Hematopoietic multipotent progenitor cell treated with erythropoietin and hydrocortisone succinate and interleukin-3 and kit ligand, for 17 days (in vitro differentiated cells): ENCODE data around the gene PRSS16.

ENCODE experiments used
- DNase-seq: peaks from one replicate; pipeline ENCODE4 v3.0.0-alpha.2; 2015; ENCODE audit warnings: low spot score

Gene PRSS16

DNA sequence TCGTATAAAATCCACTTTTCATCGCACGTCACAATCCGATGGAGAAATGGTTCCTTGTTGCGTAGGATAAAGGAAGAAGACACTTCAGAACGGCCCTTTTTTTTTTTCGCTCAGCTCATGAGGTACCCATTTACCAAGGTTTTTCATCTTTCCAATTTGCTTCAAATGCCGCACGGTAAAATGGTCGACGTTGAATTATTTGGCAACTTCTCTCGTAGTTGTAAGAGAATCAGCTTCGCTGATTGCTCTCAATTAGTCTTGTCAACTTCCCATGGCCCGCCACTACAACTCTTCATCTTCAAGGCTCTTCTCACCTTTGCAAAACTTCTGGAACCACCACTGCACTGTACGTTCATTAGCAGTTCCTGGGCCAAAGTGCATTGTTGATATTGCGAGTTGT lies 35.8 kb downstream of the PRSS16 start:
- no peak for DNase-seq

DNA sequence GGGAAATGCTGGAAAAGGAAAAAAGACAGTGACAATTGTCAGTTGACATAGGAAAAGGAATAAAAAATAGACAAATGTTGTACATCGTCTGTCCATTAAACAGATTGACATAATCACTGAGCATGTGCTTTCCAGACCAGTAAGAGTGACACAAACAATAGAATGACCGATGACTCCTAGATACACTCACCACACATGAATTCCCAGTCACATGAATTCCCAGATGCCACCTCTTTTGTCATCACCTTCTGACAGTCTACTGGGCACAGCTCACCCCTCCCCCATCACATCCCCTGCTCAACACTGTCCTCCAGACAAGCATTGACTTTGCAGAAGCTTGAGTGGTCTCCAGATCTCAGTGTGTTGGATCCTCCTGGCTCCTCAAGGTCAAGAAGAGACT lies 38.6 kb downstream of the PRSS16 start:
- no peak for DNase-seq

DNA sequence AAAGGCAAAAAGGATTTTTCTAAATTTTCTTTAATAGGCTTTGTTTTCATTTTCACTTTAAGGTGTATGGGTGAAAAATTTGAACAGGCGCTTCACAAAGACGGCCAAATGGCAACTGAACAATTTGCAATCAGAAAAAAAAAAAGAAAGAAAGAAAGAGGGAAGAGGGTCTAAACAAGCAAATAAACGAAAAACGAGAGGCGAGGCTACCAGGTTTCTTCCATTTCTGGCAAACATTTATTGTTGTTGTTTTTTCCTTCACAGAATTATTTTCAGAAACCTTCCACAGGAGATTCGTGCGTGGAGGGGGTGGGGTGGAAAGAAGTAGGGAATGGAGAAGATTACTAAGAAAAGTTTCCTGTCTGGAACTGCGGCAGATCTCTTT lies 40.2 kb downstream of the PRSS16 start:
- DNase-seq, result no peak

DNA sequence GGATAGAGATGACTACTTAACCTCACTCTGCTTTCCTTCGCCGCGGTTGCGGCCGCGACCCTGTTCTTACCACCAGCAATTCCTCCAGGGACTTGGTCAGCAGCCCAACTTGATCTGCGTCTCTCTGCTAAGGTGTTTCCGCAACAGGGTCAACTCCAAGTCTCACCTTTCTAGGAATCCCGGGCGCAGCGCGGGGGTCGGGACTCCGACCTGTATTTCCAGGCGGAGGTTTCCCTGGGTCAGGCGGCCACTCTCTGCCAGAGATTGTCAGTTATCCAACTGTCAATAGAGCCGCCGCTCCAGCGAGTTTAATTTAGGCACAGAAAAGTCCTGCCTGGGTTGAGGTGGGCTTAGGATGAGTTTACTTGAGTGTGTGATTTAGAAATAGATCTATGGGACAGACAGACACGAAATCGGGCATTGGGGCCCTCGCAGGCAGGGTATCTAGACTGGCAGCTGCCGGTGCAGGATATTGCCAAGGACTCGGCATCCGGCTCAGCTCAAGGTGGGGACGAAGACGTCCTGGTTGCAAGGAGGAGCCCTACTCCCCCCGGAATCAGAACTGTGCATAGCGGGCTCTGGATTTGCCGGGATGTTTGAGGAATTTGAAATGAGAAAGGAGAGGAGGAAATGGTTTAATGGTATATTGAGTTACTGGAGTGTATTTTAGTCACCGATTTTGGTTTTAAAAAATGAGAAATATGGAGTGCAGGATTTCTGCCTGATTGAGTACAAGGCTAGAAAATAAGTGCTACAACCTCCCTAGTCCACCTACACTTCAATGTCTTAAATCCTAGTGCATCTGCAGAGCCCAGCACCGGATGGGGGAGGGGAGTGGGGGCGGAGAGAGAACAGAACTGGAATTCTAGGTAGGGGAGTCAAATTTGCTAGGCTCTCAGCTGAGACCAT lies 40.9 kb downstream of the PRSS16 start:
- DNase-seq, result no peak

DNA sequence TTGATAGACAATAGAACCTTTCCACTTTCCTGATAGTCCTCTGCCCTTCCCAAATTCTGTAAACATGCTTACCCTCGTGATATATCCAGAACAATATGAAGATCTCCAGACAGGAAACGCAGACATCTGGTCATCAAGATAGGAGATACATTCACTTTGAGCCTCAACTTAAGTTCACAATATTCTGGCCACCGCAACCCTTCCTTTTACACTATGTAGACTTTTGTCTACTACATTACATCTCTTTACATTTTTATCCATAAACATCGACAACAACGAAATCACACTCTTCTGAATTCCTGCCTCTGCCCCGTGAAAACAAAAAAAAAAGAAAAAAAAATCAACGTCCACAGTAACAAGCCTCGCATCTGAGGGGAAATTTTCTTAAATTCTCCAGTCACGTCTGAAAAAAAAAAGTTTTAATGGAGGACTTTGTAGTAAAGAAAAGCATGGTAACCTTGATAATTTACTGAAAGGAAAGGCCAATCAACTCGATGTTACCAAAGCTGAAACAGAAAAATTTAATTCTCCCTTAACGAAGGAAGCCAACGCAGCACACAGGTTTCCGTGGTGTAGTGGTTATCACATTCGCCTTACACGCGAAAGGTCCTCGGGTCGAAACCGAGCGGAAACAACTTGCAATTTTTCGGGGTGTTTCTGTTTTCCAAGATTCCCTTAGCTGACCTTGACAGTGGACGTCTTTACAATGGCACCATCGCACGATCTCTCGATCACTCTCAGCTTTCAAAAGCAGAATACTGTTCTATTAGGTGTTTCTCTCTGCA lies 42.8 kb downstream of the PRSS16 start:
- no peak for DNase-seq

DNA sequence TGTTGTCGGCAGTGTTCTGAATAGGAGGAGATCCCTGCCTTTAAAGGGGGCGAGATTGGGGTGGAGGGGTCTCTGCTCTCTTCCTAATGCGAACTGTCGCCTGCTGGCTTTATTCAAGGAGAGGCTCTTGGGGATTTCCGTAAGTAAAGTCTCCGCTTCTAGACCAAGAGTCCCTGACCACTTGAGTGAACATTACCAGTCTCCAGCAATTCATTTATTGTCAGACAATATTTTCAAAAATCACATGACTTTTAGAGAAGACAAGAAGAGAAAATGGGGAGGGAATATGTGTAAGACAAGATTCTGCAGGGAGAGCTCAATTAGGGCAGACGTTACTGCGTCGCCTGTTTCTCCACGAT lies 43.3 kb downstream of the PRSS16 start:
- DNase-seq, result no peak

DNA sequence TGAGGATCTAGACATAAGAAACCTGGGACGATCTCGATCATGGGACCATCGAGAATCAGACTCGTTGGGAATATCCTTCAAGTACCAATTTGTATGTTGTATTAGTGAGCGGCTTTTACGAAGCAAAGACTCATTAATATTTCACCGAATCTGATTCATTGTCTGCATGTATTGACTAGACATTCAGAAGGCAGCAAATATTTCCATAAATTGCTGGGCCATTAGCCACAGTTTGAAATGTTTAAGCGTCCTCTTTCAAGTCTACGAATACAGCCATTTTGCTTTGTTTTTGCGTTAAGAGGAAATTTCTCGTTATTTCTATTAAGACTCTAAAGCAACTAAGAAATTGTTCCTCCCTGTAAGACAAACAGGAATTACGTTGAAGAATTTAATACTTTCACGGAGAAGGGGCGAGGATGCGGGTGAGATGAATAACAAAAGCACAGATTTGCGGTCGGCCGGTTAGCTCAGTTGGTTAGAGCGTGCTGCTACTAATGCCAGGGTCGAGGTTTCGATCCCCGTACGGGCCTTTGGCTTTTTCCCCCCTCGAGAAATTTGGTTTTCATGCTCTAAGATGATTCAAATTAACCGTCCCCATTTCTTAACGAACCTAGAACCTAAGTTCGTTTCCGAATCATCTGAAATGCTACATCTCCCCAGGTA lies 46.1 kb downstream of the PRSS16 start:
- no peak for DNase-seq

DNA sequence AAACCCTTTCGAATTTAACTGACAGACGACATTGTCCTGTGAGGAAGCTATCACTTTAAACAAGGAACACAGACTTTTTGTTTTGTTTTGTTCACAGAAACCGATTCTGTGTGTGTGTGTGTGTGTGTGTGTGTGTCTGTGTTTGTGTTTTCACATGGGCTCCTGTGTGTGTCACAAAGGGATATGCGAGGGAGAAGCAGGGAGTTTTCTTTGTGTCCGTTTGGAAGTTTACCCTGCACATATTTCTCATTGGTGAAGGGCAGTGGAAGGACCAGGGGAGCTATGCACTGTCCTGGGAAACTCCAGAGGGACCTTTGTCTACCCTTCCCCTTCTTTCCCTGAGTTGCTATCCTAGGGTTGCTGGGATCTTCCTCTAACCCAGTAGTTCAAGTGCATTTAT lies 46.9 kb downstream of the PRSS16 start:
- DNase-seq, result no peak

DNA sequence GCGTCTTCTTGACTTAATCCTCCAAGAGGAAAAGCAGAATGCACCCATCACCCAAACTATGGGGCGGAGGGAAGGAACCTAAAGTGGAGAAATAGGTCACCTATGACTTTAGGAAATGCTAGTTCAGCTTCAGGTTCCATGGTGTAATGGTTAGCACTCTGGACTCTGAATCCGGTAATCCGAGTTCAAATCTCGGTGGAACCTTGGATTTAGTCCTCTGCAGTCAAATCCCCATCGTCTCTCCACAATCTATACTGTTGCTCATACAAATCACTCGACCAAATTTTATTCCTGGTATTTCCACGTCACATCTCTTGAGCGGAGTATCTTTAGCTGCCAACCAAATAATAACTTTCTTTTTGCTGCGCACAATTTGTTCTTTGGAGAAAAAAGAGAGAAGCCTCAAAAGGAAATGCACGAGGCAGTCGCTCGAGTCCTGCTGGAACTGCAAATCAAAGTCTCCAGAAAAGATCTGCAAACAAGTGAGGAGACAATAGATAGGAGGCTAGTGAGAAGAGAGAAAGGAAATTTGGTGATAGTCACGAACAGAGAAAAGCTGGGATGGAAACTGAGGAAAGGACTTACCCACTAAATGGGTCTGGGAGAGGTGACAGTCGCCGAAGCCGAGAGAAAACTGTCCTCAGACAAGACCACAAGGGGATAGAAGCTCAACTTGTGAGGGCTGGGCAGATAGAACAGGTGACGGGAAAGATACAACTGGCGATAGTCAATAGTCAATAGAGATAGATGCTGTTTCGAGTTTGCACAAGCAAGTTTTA lies 48.0 kb downstream of the PRSS16 start:
- no peak for DNase-seq

DNA sequence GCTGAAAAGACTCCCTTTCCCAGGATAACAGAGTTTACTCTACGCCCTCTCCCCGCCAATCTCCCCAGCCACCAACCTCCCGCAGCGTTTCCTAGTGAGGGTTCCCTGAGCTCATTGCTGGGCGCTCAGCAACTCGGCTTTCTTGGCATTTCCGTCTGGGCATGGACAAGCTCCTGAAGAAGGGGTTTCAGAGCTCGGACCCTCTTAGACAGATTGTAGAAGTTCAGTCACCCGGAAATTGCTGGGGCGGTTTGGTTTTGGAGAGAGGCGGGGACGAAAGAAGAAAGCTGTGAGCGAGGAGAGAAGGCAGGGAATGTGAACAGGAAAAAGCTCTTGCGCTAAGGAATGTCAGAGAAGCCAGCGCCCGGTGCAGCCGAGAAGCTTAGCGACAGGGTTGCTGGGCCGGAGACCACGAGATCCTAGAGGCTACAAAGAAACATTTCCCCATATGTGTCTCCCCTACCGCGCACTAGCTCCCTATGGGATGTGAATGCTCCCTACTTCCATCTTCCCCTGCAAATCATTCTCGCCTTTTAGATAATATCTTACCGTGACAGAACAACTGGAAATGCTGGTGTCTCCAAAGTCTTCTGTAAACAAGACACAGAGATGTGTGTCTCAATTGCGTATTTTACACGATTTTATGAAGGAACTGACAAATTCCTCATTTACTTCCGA lies 48.7 kb downstream of the PRSS16 start:
- DNase-seq, result no peak

DNA sequence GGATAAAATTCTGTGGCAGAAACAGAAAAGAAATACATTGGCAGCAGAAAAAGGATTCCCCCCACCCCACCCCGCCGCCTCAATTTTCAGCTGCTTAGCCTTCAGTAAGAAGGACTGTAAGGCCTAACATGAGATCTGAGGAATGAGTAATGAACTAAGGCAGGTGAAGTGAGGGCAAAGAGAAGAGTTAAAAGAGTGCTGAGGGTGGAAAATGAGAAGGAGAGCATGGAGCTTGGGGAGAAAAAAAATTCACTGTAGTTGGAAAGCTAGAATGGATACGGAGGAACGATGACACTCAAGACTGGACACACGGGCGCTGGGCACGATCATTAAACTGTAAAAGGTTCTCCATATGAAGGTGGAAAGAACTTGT lies 50.0 kb downstream of the PRSS16 start:
- DNase-seq, result no peak

DNA sequence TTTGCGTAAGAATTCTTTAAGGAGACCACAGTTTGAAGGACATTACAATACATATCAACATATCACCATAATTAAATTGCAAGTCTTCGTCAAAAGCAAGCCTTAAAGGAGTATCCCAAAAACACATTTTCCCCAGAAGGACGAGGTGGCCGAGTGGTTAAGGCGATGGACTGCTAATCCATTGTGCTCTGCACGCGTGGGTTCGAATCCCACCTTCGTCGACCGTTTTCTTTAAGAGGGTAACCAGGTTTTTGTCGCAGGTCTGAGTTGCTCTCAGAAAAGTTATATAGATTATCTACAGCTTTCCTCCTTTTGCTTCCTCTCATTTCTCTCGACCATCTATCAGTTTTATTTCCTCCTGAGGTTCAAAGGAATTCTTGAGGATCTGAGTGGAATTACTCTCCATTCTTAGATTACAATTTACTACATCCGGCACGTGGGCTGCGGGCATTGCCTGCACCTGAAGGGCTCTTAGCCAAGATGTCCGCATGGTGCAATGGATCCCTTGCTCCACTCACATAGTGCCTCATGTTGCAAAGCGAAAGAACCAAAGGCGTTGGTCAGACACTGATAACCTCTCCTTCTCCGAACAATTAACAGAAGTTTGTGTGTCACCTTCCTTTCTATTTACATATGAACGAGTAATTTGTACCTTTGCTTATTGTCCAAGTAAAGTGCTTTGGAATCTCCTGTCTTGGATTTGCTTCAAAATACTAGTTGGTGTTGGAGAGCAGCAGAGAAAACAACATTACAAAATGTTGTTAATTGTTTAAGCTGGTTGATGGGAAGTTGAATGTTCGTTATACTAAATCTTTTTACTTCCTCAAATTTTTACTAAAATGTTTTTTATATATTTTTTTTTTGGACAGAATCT lies 50.6 kb downstream of the PRSS16 start:
- no peak for DNase-seq

DNA sequence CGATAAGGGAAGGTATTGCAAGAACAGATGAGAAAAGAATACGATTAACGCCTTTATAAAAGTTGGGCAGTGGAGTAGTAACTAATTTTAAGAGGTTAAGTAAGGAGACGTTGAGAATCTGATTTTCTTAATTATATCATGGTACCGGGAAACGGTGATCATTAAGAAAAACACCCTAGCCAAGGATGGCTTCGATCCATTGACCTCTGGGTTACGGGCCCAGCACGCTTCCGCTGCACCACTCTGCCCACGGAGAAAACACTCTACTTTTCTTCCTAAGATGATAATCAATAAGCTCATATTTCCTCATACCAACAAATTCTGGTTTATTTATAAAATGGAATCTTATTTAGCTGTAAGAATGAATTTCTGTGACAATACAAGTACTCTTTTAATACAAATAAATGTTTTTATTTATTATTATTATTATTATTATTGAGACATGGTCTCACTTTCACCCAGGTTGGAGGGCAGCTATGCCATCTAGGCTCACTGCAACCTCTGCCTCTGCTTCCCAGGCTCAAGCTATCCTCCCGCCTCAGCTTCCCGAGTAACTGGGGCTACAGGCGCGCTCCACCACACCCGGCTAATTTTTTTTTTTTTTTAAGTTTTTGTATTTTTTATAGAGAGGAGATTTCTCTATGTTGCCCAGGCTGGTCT lies 56.2 kb downstream of the PRSS16 start:
- no peak for DNase-seq
